Regular cardiac myocyte (primary cell): Measurements from ENCODE around the gene RAPGEF5. TPM values are rescaled to one million over a fixed set of nuclear protein-coding genes. Genes with fewer than 3 reads are reported as not detected.

ENCODE experiments used
- total RNA-seq: library from RNA; depleted of rRNA; stranded (reverse); fragments of >200 nt; gene quantifications from 2 replicates; pipeline ENCODE4 v1.2.3, GENCODE V29; 2014

The RAPGEF5 gene
- total RNA-seq = 11.7 and 267 TPM in 2 replicates

GRCh38 chr7:22356701-22357310 is at the start of gene RAPGEF5:
RAPGEF5 (minus strand) TSS chr7:22357154; CDS start chr7:22357060, 94 bp downstream.

Other genes starting within 250 kb of the RAPGEF5 start
- 13.2 and 25.3 TPM in 2 replicates for gene STEAP1B, start 143.0 kb upstream of the RAPGEF5 start, total RNA-seq